Suprapubic skin (tissue), 4 donors: ENCODE data around the gene NRP1.

Source experiments
- EP300 ChIP-seq: sonication (generic); formaldehyde crosslinking; IDR thresholded peaks from one replicate; pipeline ENCODE4 v1.6.1; 2017; ENCODE audit warnings: antibody characterized with exemption
- POLR2A ChIP-seq, 2 donors: fragments of 450-650 bp; IDR thresholded peaks; one replicate each; pipeline ENCODE4 v1.6.1; 2017; ENCODE audit warnings: antibody characterized with exemption in 2 of 2, mild to moderate bottlenecking in 2 of 2, moderate library complexity in 2 of 2
- POLR2AphosphoS5 ChIP-seq, 3 donors: sonication (generic); formaldehyde crosslinking; IDR thresholded peaks; one replicate each; pipeline ENCODE4 v1.6.1; 2017; ENCODE audit warnings: antibody characterized with exemption in 3 of 3
- TF ChIP-seq, protein P1 (sequence below), 2 donors: fragments of 200-600 bp in 1 of 2; fragments of 450-650 bp in 1 of 2; sonication (generic) in 1 of 2; IDR thresholded peaks; one replicate each; pipeline ENCODE4 v1.5.1; 2016 to 2019; ENCODE audit warnings: antibody characterized with exemption in 2 of 2, mild to moderate bottlenecking in 1 of 2, moderate library complexity in 1 of 2

DNA sequence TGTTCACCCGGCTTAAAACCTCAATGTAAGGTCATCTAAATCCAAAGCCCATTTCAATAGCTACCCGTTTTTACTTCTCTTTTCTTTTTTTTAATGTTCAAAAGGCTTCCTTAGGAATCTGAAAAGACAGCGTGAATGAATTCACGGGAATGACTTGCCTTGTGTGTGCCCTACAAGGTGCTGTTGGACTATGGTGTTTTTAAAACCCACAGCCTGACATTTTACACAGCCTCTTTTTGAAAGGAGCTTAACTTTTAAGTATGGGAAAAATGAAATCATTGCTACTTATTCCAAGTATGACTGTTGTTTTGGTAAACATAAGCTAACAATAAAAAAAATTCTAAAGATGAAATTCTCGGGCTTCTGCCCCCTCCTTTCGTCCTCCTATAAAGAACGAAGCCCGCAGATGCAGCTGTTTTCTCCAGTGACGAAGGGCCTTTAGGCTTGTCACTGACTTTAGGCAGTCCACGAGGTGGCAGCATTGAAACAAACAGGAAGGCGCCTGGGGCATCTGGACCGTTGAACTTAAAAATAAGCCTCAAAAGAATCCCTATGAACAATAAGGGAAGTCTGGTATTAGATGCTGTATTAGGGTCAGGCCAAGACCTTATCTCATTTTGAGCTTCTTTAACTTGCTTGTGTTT, 141.3 kb downstream of the NRP1 start:
- TF ChIP-seq, protein P1, sequence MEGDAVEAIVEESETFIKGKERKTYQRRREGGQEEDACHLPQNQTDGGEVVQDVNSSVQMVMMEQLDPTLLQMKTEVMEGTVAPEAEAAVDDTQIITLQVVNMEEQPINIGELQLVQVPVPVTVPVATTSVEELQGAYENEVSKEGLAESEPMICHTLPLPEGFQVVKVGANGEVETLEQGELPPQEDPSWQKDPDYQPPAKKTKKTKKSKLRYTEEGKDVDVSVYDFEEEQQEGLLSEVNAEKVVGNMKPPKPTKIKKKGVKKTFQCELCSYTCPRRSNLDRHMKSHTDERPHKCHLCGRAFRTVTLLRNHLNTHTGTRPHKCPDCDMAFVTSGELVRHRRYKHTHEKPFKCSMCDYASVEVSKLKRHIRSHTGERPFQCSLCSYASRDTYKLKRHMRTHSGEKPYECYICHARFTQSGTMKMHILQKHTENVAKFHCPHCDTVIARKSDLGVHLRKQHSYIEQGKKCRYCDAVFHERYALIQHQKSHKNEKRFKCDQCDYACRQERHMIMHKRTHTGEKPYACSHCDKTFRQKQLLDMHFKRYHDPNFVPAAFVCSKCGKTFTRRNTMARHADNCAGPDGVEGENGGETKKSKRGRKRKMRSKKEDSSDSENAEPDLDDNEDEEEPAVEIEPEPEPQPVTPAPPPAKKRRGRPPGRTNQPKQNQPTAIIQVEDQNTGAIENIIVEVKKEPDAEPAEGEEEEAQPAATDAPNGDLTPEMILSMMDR (IDR thresholded peaks at IDR 0.05) = peak; percentile 19 to 58
- TF ChIP-seq POLR2A (IDR thresholded peaks at IDR 0.05) = no peak
- TF ChIP-seq POLR2AphosphoS5 (IDR thresholded peaks at IDR 0.05) = peak in 1 of 3 donors; percentile 24
- no peak for TF ChIP-seq EP300
